Left renal cortex interstitium (tissue), 4 donors: ENCODE data around the gene PLVAP. TPM values are rescaled to one million over a fixed set of nuclear protein-coding genes. Genes with fewer than 3 reads are reported as not detected.

Experiments used
- DNase-seq, 4 donors: peaks; one replicate each; pipeline ENCODE4 v3.0.0-alpha.2; 2013; ENCODE audit warnings: low read depth in 4 of 4, low spot score in 2 of 4, missing footprints in 1 of 4
- polyA plus RNA-seq, 4 donors: library from polyadenylated mRNA; unstranded; fragments of 120-200 nt; gene quantifications; one replicate each; pipeline ENCODE4 v1.2.1, GENCODE V29; 2013; ENCODE audit not compliant: insufficient read length in 4 of 4

Gene PLVAP
- polyA plus RNA-seq, 4 donors = 162 to 238 (median 195) TPM

DNA sequence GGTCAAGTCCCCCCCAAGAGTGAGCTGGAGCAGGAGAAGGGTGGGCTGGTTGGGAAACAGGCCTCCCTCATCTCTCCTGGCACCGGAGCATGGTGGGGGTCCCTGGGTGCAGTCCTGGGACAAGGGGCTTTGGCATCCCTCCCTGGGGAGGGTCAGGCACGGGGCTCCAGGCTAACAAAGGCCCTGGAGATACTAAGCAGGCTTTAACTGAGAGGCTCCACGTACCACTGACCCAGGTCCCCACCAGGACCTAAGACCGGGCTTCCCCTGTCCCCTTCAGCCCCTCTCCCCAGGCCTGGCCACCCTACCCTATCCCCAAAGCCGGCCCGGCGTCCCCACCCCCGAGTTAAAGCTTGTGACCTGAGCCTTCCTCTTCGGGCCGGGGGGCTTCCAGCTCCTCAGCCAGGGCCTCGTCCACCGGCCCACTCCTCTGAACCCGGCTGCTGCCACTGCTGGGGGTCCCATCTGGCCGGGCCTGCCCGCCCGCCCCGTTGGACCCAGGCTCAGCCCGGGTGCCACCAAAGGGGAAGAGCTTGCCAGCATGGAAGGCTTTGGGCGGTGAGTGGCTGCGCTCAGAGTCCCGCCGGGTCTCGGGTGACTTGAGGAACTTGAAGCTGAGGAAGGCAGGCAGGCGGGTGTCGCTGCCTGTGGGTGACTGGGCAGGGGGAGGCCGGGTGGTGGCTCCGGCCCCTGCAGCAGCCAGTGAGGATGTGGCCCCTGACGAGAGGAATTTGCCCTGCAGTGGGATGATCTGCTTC, 52.6 kb downstream of the PLVAP start:
- DNase-seq = no peak

DNA sequence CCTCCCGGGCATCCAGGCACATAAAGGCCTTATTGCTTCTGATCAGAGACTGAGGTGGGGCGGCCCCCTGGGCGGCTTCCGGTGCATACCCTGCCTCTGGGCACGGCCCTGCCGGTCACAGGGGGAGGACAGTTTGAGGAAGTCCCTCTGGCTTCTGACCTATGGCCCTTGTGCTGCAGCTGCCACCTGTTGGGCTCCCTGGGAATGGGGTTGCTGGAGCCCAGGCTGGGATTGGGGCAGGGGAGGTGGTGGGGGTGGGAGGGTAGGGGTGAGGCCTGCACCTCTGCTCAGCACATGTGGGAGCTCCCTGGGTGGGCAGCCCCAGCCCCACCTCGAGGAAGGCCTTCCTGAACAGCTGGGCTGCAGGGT, 53.2 kb downstream of the PLVAP start:
- no peak for DNase-seq

DNA sequence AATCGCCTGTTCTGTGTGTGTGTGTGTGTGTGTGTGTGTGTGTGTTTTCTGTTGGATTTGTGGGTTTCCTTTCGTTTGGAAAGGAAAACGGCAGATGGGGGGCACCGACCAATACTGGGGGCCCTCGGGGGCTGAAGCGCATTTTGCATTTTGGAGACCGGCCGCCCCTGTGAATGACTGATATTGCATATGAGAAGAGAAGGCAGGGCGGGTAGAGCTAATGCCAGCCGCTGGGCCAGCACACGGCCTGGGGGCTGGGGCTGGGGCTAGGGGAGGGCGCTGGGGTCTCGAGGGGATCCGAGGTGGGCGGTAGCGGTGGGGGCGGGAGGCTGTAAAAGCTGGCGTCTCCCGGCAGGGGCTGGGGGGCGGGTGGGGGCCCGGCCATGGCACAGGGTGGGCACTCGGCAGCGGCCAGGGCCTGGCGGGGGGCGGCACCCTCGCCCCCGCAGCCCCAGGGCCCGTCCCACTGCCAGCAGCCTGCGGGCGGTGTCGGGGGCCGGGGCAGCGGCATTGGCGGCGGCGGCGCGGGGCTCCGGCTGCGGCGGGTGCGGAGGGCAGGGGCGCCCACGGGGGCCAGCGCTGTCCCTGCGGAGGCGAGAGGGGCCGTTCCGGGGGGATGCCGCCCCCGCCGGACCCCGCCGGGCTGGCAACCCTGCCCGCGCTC, 53.7 kb downstream of the PLVAP start:
- DNase-seq = no peak

DNA sequence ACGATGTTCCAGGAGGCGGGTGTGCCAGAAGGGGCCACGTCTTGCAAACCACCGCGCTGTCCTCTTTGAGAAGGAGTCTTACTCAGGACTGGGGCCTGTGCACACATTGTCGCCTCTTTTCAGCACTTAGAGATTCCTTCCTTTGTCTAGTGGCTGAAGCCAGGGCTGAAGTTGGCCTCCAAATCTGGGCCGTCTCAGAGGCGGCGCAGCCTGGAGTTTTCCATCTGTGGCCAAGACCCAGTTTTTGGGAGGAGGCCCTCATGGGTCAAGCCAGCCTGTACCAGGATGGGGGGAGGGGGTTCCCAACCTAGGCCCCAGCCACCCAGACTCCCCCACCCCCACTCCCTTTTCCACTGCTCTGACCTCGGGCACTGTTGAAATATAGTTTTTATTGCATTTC, 54.3 kb downstream of the PLVAP start:
- DNase-seq = no peak

DNA sequence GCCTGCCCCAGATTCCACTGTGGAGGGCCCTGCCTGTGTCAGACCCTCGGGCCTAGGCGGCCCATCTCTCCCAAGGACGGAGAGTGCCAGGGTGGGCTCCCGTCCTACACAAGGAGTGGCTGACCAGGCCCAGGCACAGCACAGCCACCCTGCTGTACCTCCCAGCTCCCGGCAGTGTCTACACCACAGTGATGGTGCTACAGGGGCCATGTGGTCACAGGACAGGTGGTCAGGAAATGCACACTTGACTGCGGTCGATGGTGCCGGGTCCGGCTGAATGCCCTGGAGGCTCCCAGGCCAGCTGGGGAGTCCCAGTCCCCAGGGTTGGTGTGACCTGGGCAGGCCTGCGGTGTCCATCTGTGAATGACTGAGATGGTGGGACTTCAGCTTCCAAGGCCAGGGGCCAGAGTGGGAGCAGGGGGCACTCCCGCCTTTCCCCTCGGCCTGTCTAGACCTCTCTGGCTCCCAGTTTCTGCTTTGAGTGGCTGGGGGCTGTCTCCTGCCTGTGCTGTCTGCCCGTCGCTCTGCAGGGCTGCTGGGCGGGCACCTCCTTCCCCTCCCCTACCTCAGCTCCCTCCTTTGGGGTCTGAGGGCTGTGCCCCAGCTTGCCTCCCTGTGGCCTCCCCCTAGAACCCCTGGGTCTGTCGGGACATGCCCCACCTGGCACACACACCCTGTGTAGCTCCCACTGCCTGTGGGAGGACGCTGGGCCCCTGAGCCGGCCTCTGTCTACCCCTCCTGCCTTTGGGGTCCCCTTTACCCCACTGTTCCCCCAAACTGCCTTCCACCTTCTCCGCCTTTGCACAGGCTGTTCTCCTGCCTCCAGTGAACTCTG, 55.3 kb downstream of the PLVAP start:
- no peak for DNase-seq

DNA sequence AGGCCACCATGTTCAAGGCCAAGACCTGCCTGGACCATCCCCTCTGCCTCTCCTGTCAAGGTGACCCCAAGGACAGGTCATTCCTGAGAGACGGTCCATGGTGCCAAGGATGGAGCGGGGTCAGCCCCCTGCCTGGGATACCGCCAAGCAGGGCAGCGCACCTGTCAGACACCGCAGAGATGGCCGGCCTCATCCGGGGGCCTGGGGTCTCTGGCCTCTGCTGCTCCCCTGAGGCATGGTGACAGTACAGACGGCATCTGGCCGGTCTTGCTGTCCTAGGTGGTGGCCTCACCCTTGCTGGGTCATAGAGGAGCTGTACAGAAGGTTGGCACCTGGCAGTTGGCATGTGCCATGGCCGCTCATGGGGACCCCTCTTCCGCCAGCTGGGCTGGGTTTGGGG, 56.7 kb downstream of the PLVAP start:
- no peak for DNase-seq

DNA sequence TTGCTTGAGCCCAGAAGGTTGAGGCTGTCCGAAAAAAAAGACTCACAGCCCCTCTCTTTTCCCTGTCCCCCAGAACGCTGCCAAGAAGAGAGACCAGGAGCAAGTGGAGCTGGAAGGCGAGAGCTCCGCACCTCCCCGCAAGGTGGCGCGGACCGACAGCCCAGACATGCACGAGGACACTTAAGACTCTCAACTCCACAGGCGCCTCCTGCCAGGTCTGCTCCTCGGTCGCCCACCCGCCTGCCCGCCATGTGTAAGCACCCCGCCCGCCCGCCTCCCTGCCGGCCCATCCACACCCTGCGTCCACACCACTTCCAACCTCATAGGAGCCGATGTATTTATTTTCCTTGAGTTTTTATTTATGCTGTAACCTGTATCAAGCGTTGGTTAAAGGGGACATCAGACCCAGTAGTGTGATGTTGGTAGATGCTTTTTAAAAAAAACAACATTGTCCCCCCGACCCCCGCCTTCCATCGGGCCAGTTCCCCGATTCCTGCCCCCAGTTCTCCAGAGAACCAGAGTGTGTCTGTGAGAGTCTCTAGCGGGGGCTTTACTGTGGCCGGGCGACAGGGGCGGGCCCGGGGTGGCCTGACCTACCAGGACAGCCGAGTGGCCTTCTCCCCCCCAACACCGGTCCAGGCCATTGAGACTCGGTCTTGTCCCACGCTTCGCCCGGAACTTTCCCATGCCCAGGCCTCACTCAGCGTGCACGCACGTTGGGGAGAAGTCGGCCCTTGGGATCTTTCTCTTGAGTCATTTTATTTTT, 57.5 kb downstream of the PLVAP start:
- DNase-seq = no peak

DNA sequence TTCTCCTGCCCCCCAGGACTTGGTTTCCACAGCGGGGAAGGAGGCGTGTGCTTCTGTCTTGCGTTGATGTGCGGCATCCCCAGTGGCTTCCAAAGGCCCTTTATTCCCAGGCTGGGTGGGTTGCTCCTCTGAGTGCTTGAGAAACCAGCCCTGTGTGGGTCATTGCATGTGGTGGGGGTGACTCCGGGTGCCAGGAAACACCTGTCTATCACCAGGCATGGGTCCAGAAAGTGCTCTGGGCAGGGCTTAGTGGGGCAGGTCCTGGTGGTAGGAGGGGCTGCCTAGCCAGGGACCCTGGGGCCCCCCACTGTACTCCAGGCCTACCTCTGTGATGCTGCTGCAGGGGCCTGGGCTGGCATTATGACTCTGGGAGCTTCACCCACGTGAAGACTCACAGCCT, 58.2 kb downstream of the PLVAP start:
- DNase-seq = no peak

DNA sequence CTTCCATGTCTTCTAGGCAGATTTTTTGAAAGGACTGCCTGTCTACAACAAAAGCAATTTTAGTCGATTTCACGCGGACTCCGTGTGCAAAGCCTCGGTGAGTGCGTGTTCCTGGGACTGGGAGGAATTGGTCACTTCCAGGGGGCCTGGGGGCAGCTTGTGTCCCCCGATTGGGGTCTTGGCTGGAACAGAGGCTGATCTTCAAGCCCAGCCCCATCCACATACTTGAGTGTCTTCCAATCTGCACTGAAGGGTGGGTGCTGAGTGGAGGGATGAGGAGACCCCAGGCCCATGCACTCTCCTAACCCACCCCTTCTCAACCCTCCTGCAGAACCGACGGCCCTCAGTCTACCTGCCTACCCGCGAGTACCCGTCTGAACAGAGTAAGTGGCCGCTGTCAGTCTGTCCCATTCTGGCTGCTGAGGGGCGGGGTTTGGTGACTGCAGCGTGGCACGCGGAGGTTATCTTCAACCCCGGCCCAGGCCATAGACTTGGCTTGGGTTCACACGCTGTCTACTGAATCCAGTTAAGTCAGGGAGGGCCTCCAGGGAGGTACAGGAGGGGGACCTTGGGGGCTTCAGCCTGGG, 63.0 kb downstream of the PLVAP start:
- no peak for DNase-seq

DNA sequence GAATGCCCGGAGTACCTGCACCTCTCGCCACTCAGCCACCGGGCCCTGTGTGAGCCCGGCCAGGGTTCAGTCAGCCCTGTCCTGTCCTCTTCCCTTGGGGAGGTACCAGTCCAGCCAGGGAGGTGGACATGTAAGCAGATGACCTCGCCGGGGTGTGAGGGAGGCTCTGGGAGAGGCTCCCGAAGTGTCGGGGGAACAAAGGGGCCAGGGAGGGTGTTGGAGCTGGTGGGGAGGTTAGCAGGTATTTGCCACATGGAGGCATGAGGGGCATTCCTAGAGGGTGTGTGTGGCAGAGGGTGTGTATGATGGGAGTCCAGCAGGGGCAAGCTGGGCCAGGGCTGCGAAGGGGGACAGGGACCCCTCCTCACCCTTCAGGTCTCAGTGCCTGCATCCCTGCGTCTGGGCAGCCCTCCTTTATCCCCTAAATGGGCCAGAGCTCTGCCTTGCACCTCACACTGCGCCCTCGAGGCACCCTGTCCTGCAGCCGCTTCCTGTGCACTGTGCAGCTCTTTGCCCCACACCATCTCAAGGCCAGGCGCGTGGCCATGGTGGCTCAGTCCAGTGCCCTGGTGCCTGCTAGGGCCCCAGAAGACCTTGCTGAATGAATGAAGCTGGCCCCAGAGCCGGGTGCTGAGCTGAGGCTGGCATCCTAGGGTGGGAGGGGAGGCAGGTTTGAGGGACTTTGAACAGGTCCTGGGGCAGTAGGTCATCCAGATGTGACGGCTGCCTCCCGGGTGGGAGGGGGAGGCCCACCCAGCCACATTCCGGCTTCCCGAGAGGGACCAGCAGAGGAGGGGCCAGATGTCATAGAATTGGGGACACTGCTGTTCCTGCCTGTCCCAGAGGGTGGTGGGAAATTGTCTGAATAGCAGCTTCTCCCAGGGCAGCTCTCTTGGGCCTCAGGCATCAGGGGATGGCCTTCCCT, 64.7 kb downstream of the PLVAP start:
- DNase-seq = no peak

DNA sequence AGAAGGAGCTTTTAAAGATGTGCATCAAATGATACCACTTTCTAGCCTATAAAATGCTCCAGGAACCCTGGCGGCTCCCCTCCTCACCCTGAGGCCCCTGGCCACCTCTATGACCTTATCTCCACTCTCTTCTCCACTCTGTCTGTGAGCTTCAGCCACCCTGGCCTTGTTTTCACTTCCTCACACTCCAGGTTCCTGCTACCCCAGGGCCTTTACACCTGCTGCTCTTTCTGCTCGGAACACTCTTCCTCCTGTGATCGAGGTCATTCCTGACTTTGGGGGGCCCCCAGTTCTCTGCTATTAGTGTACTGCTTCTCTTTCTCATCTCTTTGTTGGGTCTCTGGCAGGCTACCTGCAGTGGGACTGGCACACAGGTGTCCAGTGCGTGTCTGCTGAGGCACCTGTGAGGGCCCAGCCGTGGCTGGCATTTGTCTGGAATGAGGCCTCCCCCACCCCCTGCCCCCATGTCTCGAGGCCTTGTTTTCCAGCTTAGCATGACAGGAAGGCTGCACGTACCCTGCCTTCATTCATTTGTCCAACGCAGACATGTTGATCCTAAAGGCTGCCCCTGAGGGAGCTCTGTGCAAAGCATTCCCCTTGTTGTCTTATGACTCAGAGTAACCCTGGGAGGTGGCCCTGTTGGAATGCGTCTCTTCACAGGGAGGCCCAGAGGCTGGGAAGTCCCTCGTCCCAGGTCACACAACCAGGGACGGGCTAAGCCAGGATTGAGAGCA, 65.5 kb downstream of the PLVAP start:
- DNase-seq = no peak

DNA sequence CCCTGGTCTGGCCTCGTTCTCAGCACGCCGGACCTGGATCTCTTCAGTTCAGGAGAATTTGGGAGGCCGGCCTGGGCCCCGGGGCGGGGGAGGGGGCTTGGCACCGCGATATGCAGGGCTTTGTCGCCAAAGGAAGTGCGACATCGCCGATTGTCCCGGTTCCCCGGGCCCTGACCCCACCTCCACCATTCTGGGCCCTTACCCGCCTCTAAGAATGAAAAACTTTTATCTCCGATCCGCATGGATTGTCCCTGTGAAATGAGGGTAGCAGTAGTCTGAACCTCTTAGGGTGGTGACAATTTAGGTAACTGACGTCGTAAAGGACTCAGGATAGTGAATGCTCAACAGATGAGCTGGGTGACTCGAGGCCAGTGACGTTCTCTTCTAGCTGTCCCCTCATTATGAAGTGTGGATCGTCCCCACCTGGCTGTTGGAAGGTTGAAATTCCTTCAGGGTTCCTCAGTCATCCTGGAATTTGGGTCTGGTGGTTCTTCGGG, 67.1 kb downstream of the PLVAP start:
- no peak for DNase-seq

DNA sequence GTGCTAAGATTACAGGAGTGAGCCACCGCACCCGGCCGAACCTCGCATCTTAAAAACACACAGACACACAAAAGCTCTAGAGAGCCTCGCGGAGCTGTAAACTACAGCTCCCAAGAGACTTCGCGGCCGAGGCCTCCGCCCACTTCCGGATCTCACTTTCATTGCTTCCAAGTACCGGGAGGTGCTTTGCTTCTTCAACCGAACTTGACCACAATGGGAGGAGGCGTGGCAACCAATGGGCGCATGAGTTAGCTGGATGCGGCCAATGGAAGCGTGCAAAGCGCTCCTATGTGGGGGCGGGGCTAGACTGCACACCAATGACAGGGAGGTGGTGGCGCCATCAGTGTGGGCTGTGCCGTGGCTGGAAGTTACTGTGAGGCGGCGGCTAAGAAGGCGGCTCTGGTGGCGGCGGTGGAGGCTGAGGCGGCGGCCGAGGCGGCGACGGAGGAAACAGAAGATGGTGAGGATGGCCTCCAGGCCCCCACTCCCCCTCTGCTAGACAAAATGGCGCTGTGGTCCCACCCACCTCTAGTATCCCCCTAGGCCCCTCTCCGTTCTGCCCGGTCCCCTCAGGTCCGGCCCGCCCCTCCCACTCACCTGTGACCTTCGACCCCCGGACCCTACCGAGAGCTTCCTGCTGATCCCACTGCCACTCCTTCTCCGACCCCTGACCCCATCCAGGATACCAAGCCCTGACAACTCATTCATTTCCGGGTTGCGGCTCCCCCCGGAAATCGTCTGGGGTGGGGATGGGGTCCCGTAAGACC, 67.8 kb downstream of the PLVAP start, which contains the start of gene DDA1:
DDA1 (plus strand) TSS at position 366 of the 767 bp plus-strand sequence; CDS start at position 458, 92 bp downstream.
- DNase-seq = peak; percentile 89 to 100 (median 98)

DNA sequence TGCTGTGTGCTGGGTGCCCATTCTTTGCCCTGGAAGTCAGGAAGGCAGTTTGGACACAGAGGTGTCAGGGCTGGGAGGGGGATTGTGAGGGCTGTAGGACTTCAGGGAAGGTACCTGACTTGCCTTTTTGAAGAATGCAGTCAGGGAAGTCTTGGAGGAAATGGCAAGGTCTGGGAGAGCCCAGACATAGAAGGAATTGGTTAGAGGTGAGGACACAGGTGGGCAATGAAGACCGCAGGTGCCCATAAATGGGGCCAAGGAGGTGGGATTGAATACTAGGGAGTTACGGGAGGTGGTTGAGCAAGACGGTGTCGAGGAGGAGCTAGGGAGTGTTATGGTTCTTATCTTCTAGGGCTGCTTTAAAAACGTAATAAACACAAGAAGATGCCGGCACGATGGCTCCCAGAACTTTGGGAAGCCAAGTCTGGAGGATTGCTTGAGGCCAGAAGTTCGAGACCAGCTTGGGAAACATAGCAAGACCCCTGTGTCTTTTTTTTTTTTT, 69.2 kb downstream of the PLVAP start:
- DNase-seq = no peak

DNA sequence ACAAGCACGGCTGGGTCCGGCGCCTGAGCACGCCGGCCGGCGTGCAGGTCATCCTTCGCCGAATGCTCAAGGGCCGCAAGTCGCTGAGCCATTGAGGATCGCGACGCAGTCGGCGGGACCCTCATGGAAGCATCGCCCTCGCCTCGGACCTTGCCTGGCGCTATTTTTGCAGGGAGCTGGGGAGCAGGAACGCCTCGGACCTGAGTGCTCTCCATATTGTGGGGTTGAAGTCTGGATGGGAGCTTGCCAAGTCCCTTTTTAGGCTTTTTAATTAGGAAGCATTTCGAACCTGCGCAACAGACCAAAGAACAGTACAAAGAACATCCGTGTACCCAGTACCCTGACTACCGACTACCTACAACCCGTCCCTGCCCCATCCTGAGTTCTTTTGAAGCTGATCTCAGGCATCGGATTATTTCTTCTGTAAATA, 70.8 kb downstream of the PLVAP start:
- DNase-seq = no peak

DNA sequence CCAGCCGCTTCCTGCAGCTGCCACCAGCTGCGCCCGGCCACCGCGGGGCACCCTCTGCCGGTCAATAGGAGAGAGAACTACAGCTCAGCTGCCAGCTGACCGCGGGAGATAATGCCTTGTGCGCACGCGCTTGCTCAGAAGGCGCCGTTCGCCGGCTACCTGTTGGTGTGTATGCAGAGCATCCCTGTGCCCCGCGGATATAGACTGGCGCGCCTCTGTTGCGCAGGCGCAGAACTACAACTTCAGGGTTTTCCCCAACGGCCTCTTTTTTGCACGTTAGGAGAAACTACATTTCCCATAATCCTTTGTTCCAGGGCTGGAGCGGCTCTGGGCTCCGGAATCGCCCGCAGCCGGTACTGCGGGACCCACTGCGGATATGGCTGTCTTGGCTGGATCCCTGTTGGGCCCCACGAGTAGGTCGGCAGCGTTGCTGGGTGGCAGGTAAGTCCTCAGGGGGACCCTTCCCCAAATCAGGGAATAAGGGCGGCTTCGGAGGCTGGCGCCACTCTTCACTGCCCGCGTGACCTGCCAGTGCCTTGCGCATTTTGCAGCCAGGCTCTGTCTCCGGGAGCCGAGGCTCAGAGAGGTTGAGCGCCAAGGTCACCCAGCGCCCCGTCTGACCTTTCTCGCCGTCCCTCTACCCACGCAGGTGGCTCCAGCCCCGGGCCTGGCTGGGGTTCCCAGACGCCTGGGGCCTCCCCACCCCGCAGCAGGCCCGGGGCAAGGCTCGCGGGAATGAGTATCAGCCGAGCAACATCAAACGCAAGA, 71.4 kb downstream of the PLVAP start, which contains the start of gene MRPL34:
MRPL34 (plus strand) TSS at position 356 of the 768 bp plus-strand sequence; CDS start at position 377, 21 bp downstream.
- peak; percentile 90 to 97 (median 93) for DNase-seq

DNA sequence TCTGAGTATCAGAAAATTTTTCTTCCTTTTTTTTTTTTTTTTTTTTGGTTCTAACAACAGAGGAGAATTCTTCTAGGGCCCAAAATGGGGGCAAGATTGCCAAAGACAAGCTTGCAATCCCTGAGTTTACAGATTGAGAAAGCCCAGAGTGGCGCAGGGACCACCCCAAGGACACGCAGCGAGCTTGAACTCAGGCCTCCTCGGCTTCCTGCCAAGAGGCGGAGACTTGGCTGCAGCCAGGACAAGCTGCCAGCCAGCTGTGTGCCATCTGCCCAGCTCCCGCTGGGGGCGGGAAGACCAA, 72.0 kb downstream of the PLVAP start:
- DNase-seq = no peak
